Endothelial cell of umbilical vein (primary cell): ENCODE measurements around the gene ABCC11.

Source experiments
- CTCF ChIP-seq, 2 donors: IDR thresholded peaks; 1 replicate in 1 of 2; 2 replicates in 1 of 2; pipeline ENCODE4 v1.5.1; 2011; ENCODE audit warnings: low read length in 2 of 2, mild to moderate bottlenecking in 2 of 2, moderate library complexity in 2 of 2, control low read depth in 1 of 2, inconsistent platforms in 1 of 2, low read depth in 1 of 2; ENCODE audit not compliant: insufficient read depth in 1 of 2; ENCODE audit errors: extremely low read depth in 1 of 2
- MYC ChIP-seq: IDR thresholded peaks from one replicate; pipeline ENCODE4 v1.6.1; 2011; ENCODE audit warnings: mild to moderate bottlenecking, low read depth, low read length
- POLR2A ChIP-seq: IDR thresholded peaks from 2 replicates; pipeline ENCODE4 v1.6.1; 2012; ENCODE audit warnings: low read depth, mild to moderate bottlenecking, control low read depth, low read length
- POLR2AphosphoS5 ChIP-seq: IDR thresholded peaks from 2 replicates; pipeline ENCODE4 v1.6.1; 2012; ENCODE audit warnings: low read depth, mild to moderate bottlenecking, control low read depth, low read length, moderate library complexity; ENCODE audit not compliant: insufficient read depth

GRCh38 chr16:48160575-48160974 is 86.8 kb downstream of the ABCC11 start:
- no peak for TF ChIP-seq POLR2AphosphoS5
- no peak for TF ChIP-seq CTCF (IDR thresholded peaks at IDR 0.05; ENCODE audit: extremely low read depth in 1 of 2, insufficient read depth in 1 of 2, low read depth in 1 of 2, low read length in 2 of 2)
- TF ChIP-seq MYC: no peak
- TF ChIP-seq POLR2A: no peak
